Dedifferentiated amniotic fluid mesenchymal stem cell (primary cell): ENCODE data around the gene RALB.
"Not testable (repeated sequence)": the region's sequence is repeated elsewhere in the genome, so short reads cannot be mapped to it uniquely, and the experiment has no call there.

ENCODE experiments used
- DNase-seq: peaks from one replicate; pipeline ENCODE4 v3.0.0-alpha.2; 2016; ENCODE audit errors: extremely low spot score

RALB gene

DNA sequence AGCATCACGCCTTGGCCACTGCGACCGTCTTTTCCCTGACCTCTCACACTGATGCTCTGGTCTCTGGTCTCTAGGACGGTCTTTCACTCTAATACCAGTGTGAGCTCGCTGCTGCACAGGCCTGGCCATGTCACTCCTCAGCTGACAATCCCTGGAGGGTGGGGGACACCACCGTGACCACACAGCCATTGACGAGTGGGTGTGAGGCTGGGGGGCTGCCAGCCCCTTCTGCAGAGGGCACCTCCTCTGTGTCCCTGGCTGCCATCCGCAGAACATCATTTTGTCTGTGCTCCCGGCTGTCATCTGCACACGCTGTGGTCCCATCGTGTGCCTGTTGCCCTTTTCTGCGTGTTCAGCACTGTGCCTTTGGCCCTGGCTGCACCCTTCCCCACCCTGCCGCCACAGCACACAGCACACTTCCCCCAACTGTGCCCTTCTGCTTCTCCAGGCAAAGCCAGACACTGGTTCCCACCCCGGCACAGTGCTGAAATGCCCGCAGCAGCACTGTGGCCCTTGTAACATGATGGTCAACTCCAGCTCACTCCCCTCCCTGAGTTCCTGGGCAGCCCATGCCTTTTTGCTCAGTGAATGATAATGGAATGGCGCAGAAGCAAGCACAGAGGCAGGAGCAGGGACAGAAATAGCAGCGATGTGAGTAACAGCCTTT is 62.8 kb downstream of the RALB start:
- DNase-seq, result no peak

DNA sequence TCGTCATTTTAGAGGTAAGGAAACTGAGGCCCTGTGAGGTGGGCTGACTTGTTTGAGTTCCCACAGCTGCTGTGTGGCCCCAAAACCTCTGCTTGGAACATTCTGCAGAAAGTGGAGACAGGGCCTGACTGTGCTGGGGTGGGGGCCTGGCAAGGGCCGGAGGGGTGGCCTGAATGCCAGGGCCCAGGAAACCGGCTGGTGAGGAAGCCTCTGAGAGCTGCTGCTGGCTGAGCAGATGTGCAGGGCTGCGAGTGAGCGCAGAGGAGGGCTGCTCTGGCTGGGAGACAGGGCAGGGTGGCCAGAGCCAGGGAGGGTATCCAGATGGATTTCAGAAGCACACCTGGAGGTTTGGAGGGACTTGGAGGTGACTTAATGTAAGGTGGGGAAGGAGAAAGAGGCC is 63.4 kb downstream of the RALB start:
- no peak for DNase-seq

GRCh38 chr2:120316528-120317179 is 64.0 kb downstream of the RALB start:
- no peak for DNase-seq

GRCh38 chr2:120317180-120317533 is 64.5 kb downstream of the RALB start:
- no peak for DNase-seq

- DNase-seq, result no peak
These were observed 65.3 kb downstream of the RALB start for GRCh38 chr2:120317916-120318315.

DNA sequence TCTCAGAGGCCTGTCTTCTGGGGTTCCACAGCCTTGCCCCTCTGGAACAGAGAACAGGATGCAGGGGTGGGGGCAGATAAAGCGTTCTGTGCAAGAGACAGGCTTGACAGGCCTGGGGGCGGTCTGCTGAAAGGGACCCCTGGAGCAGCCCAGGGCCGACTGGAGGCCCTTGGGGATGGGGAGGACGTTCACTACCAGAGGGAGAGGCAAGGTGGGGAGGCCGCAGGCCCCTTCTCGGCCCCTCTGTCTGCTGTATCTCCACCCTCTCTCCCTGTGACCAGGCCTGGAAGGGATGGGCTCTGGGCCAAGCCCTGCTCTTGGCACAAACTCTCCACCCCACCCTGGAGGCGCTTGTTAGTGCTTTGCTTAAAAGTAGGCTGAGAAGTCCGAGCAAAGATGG is 66.0 kb downstream of the RALB start:
- no peak for DNase-seq

DNA sequence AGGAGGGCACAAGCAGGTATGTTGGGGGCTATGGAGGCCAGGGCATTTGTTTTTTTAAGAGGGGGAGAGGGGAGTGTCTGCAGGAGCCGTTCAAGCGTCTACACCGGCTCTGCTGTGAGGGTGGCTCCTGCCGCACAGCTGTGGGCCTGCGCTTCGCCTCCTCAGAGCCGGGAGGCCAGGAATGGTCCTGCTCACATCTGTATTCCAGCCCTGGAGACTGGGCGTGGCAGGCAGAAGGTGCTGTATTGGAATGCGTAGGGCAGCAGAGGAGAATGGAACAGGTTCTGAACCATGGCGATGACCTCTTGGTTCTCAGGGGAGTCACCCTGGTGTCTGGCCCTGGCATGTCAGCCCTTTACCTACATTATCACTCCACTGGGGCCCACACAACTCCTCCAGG is 66.5 kb downstream of the RALB start:
- no peak for DNase-seq

DNA sequence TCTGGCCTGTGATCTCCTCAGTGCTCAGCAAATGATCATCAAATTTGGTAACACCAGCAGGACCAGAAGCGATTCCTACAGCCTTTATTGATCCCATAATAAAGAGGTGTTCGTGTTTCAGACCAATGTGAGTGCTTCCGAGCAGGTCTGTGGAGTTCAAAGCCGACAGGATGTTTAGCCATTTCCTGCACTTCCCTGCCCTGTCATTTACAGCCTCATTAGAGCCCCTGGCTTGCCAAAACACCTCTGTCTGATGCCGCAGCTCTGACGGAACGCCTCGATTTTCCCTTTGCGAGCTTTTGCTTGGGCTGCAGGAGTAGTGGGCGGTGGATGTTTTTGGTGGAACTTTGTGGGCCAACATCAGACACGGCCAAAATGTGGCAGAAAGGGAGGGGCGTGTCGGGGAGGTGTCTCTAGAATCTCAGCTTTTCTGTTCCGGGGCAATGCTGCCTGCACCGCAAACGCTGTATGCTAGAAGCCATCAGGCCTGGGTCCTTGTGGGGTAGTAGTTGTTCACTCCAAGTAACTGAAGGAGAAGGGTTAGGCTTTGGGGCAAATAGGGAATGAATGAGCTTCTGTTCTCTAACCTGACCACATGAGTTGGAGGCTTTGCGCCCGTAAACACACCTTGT is 67.2 kb downstream of the RALB start:
- no peak for DNase-seq

DNA sequence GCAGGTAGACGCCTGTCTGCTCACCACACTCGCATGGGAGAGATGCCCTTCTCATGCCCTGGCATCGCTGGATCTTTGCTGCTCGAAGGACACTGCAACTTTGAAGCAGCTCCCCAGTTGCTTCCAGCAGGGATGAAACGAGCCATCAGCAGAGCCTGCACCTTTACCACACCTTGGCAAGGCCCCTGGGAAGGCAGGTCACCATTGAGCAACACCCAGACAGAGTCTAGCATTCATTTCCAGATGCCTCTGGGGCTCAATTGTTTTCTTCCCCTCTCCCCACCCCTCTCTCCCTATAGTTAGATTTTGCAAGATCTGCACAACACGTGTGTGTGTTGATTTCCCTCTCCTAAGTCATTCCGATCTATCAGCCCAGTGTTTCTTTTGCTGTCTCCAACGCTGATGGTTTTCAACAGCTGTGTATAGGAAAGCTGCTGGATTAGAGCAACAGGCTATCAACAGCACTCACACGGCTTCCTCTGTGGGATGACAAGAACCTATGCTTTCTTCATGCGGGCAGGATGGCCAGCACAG is 67.7 kb downstream of the RALB start:
- no peak for DNase-seq

DNA sequence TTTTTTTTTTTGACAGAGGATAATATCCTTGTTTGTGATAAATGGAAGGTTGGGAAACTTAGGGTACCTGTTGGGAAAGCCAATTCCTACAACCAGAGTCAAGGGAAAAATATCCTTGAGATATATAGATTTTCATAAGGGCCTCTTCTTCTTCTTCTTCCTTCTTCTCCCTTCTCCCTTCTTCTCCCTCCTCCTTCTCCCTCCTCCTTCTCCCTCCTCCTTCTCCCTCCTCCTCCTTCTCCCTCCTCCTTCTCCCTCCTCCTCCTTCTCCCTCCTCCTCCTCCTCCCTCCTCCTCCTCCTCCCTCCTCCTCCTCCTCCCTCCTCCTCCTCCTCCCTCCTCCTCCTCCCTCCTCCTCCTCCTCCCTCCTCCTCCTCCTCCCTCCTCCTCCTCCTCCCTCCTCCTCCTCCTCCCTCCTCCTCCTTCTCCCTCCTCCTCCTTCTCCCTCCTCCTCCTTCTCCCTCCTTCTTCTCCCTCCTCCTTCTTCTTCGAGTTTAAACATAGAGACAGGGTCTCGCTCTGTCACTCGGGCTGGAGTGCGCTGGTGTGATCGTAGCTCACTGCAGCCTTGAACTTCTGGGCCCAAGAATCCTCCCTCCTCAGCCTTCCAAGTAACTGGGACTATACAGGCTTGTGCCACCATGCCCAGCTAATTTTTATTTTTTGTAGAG is 68.4 kb downstream of the RALB start:
- DNase-seq, result not testable (repeated sequence)

- DNase-seq, result no peak
These were observed 69.2 kb downstream of the RALB start for GRCh38 chr2:120321721-120322284.

DNA sequence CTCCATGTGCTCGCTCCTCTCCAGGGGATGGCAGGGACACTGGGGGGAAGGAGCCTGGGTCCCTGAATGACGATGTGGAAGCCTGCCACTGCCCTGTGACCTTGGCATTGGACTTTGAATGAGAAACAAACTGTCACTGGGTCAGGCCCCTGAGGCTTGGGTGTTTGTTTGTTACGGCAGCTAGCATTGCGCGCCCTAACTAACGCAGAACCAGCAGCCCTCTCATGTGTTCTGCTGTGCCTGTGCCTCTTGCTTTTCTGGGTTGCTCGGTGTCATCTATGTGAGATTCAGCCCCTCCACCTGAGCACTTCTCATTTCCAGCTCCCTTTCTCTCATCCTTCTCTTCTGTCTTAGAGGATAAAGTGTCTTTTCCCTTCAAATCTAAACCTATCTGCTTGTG is 69.7 kb downstream of the RALB start:
- DNase-seq, result no peak

DNA sequence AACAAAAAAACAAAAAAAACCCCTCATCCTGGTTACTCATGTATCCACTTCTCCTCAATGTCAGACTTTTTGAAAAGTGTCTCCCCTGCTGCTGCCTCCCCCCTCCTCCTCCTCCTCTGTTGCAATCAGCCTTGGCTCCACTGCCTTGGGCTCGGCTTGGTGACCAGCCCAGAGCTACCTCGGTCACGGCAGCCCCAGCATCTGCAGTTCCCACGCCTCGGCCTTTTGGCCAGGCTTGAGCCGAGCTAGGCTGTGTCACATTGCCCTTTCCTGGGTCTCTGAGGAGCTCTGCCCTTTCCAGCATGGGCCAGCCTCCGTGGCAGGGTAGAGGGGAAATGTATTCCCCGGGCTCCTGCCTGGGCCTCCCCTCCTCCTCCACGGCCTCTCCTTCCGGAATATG is 70.6 kb downstream of the RALB start:
- DNase-seq, result no peak

DNA sequence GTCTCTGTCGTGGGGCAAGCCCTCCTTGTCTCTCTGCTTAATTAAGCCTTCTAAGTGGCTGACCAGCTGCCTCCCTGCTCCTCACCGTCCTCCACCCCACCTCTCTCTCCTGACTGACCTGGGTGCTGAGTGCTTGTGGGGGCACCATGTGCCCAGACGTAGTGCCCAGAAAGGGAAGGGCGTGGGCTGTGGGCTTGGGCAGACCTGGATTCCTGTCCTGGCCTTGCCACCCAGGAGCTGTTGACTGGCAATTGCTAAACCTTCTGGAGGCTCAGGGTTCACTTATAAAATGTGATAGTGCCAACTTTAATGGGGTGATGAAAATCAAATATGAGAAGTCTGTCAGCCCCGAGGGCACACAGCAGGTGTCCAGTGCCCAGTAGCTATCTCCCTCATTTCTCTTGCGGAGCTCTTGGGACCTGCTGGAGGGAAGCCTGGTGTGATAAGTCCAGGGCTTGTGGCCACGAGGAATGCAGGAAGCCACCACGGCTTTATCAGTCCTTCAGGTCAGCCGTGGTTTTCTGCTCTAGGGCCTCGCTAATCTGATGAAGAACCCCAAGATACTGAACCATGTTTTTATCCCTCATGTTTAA is 71.3 kb downstream of the RALB start:
- no peak for DNase-seq

DNA sequence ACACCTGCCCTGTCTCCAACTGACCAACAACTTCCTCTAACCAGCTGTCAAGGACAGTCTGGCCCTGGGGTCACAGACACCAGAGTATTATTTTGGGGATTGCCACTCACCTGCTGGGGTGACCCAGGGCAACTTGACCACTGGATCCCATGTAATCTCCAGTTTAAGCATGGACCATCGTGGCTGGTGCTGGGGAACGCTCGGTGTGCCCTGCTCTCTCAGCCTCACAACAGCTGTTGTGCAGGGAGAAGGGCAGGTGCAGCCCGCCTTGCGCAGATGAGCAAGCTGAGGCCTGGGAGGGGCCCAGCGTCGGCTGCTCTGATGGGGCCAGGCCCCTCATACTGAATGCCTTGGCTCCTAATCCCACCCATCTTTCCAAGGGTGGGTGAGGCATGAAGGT is 72.3 kb downstream of the RALB start:
- no peak for DNase-seq

GRCh38 chr2:120326066-120326465 is 73.4 kb downstream of the RALB start:
- no peak for DNase-seq

DNA sequence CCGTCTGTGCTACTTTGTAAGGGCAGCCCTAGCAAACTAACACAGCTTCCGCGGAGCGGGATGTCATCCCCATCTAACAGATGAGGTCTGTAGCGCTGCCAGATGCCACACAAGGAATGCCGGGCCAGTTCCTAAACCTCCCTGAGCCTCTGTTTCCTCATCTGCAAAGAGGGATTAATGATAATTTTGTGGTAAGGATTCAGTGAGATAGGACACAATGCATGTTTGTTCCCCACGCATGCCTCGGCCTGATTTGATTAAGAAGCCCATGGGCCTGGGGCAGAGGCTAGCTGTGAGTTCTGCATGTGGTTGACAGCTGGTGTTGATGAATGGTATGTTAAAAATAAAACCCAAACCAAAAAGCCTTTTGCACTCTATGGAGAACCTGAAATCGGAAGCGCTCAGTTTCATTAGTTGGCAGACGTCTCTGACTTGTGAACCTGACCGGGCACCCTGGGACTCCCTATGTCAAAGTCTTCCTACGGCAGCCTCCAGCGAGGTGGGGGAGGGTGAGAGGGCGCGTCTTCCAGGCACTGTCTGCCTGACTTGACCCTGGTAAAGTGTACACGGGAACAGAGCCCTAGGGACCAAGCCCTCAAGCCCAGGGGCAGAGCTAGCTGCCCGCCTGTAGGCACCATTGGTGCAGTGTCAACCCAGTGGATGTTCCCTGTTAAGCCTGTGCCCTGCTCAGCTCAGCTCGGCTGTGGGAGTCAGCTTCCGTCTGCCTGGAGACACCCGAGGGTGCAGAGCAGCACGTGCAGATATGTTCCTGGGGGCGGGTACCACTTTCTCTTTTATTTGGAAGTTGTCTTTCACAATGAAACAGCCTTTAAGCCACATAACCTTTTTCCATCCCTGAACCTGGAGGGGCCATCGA is 78.5 kb downstream of the RALB start:
- DNase-seq, result no peak

DNA sequence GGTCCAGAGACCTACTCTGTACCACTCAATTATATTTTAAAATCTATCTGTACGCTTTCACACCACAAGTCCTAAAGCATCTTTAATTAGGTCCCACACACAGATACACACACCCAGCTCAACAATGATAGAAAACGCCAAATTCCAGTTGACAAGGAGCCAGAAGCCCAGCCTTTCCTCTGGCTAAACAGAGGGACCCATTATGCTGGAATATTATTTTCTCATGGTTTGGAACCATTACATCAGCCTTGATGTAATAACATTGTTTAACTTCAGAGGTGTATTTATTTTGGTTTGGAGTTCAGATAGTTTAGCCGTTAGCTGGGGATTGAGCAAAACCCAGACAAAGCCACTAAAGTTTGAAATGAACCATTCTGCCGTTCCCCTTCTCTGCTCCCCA is 79.3 kb downstream of the RALB start:
- DNase-seq, result no peak

- DNase-seq, result no peak
These were observed 79.7 kb downstream of the RALB start for GRCh38 chr2:120332384-120332783.

- no peak for DNase-seq
These were observed 81.4 kb downstream of the RALB start for GRCh38 chr2:120334068-120334467.

DNA sequence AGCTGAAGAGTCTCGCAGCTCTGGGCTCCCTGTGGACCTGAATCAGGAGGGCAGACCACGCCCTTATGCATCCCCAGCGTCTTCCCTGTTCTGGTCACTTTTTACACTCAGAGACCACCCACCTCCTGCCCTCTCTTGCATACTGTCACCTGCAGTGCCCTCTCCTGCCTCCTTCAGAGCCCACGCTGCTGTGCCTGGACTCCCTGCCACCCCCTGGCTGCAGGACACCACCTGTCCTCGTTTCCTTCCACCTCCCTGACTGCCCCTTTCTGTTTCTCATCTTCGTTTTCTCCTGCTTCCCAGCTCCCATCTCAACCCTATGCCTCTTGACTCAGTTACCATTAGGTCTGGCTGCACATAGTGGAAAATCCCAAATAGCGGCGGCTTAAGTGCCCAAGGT is 84.1 kb downstream of the RALB start:
- DNase-seq, result no peak
